ENCODE data around the gene NBDY.
"Not testable (repeated sequence)": the region's sequence is repeated elsewhere in the genome, so short reads cannot be mapped to it uniquely, and the experiment has no call there.

NBDY gene

DNA sequence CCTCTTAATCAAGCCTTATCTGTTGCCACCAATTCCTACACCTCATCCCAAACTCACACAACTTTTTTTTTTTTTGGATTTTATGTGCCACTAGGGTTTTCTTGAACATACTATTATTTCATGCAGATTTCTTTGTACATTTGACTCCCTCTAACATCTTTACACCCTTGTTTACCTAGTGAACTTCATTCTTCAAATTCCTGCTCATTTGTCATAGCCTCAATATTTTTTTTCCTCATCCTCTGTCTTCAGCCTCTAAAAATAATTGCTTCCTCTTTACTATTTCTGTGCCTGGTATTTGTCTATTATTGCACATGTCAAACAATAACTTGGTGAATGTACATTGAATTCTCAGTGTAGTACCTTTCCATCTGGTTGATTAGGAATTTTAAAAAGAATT lies 22.0 kb downstream of the NBDY start:
- no peaks in the 10 kb centered on the region for H3K36me3 ChIP-seq (ENCODE audit: insufficient read depth, low read length)
- no peaks in the 10 kb centered on the region for H3K27me3 ChIP-seq (ENCODE audit: insufficient read depth, low read length)
- no peak overlapping the region for H3K27ac ChIP-seq (ENCODE audit: low read depth, low read length)
- H3K4me3 ChIP-seq (ENCODE audit: low read depth, low read length), result no peak overlapping the region
- H3K4me1 ChIP-seq (ENCODE audit: control insufficient read depth, insufficient read depth, low read length, unreplicated experiment), result peaks cover 7% of the 10 kb centered on the region
- peaks cover 13% of the 10 kb centered on the region for H3K79me2 ChIP-seq (ENCODE audit: control insufficient read depth, insufficient read depth, low read length, unreplicated experiment)
- H2AFZ ChIP-seq (ENCODE audit: low read length, unreplicated experiment), result no peak overlapping the region

DNA sequence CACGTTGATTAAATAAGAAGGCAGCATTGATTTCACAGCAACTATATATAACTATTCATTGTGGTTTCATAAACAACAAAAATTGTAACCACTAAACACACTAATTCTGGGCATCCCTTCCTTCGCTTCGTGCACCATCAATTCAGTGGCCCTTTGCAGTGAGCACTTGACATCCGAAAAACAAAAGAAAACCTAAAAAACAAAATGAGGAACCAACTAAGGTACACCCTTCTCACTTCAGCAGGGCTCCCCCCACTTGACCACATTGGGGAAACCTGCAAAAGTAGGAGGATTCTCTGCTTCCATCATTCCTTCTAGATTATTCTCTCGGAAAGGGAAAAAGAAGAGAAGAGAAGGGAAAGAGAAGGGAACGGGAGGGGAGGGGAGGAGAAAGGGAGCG lies 28.3 kb downstream of the NBDY start:
- Histone ChIP-seq H3K4me1 (ENCODE audit: control insufficient read depth, insufficient read depth, low read length, unreplicated experiment) (peaks cover 4% of the 10 kb centered on the region), H2AFZ (ENCODE audit: low read length, unreplicated experiment) (no peak overlapping the region), H3K27me3 (ENCODE audit: insufficient read depth, low read length) (no peaks in the 10 kb centered on the region), H3K36me3 (ENCODE audit: insufficient read depth, low read length) (no peaks in the 10 kb centered on the region), H3K27ac (ENCODE audit: low read depth, low read length) (no peak overlapping the region), H3K4me3 (ENCODE audit: low read depth, low read length) (no peak overlapping the region), H3K79me2 (ENCODE audit: control insufficient read depth, insufficient read depth, low read length, unreplicated experiment) (no peaks in the 10 kb centered on the region)

- H3K4me3 ChIP-seq (ENCODE audit: low read depth, low read length), result no peak overlapping the region
Measured at GRCh38 chrX:56758456-56758855, 29.4 kb downstream of the NBDY start.

GRCh38 chrX:56759736-56760409 lies 30.8 kb downstream of the NBDY start:
- H3K4me1 ChIP-seq (ENCODE audit: control insufficient read depth, insufficient read depth, low read length, unreplicated experiment), result peaks cover 15% of the 10 kb centered on the region
- H3K36me3 ChIP-seq (ENCODE audit: insufficient read depth, low read length), result no peaks in the 10 kb centered on the region
- H3K27me3 ChIP-seq (ENCODE audit: insufficient read depth, low read length), result no peaks in the 10 kb centered on the region
- no peaks in the 10 kb centered on the region for H3K79me2 ChIP-seq (ENCODE audit: control insufficient read depth, insufficient read depth, low read length, unreplicated experiment)
- H3K4me3 ChIP-seq (ENCODE audit: low read depth, low read length), result no peak overlapping the region
- no peak overlapping the region for H3K27ac ChIP-seq (ENCODE audit: low read depth, low read length)
- no peak overlapping the region for H2AFZ ChIP-seq (ENCODE audit: low read length, unreplicated experiment)

More at GRCh38 chrX:56758456-56758855, 29.4 kb downstream of the NBDY start:
- Histone ChIP-seq H3K36me3 (ENCODE audit: insufficient read depth, low read length) (no peaks in the 10 kb centered on the region), H3K79me2 (ENCODE audit: control insufficient read depth, insufficient read depth, low read length, unreplicated experiment) (no peaks in the 10 kb centered on the region), H3K27me3 (ENCODE audit: insufficient read depth, low read length) (no peaks in the 10 kb centered on the region), H3K27ac (ENCODE audit: low read depth, low read length) (no peak overlapping the region), H2AFZ (ENCODE audit: low read length, unreplicated experiment) (no peak overlapping the region), H3K4me1 (ENCODE audit: control insufficient read depth, insufficient read depth, low read length, unreplicated experiment) (peaks cover 13% of the 10 kb centered on the region)

GRCh38 chrX:56760410-56761124 lies 31.5 kb downstream of the NBDY start:
- not testable (repeated sequence) for H3K27ac ChIP-seq (ENCODE audit: low read depth, low read length); H2AFZ ChIP-seq (ENCODE audit: low read length, unreplicated experiment); H3K79me2 ChIP-seq (ENCODE audit: control insufficient read depth, insufficient read depth, low read length, unreplicated experiment); H3K27me3 ChIP-seq (ENCODE audit: insufficient read depth, low read length); H3K4me3 ChIP-seq (ENCODE audit: low read depth, low read length); H3K36me3 ChIP-seq (ENCODE audit: insufficient read depth, low read length)
- H3K4me1 ChIP-seq (ENCODE audit: control insufficient read depth, insufficient read depth, low read length, unreplicated experiment), result peaks cover 20% of the 10 kb centered on the region

GRCh38 chrX:56761167-56761566 lies 32.1 kb downstream of the NBDY start:
- Histone ChIP-seq H3K36me3 (ENCODE audit: insufficient read depth, low read length) (no peaks in the 10 kb centered on the region), H3K79me2 (ENCODE audit: control insufficient read depth, insufficient read depth, low read length, unreplicated experiment) (peaks cover 4% of the 10 kb centered on the region), H3K4me1 (ENCODE audit: control insufficient read depth, insufficient read depth, low read length, unreplicated experiment) (peaks cover 26% of the 10 kb centered on the region), H2AFZ (ENCODE audit: low read length, unreplicated experiment) (no peak overlapping the region), H3K4me3 (ENCODE audit: low read depth, low read length) (no peak overlapping the region), H3K27ac (ENCODE audit: low read depth, low read length) (no peak overlapping the region), H3K27me3 (ENCODE audit: insufficient read depth, low read length) (no peaks in the 10 kb centered on the region)

- no peaks in the 10 kb centered on the region for H3K27me3 ChIP-seq (ENCODE audit: insufficient read depth, low read length)
- no peak overlapping the region for H3K4me3 ChIP-seq (ENCODE audit: low read depth, low read length)
- H3K27ac ChIP-seq (ENCODE audit: low read depth, low read length), result peak overlapping the region; percentile 16; the same call in 1 of the 2 replicates
- peaks cover 4% of the 10 kb centered on the region for H3K79me2 ChIP-seq (ENCODE audit: control insufficient read depth, insufficient read depth, low read length, unreplicated experiment)
- no peaks in the 10 kb centered on the region for H3K36me3 ChIP-seq (ENCODE audit: insufficient read depth, low read length)
- H2AFZ ChIP-seq (ENCODE audit: low read length, unreplicated experiment), result no peak overlapping the region
- H3K4me1 ChIP-seq (ENCODE audit: control insufficient read depth, insufficient read depth, low read length, unreplicated experiment), result peaks cover 34% of the 10 kb centered on the region
Measured at GRCh38 chrX:56762220-56762619, 33.2 kb downstream of the NBDY start.

GRCh38 chrX:56762707-56763555 lies 33.9 kb downstream of the NBDY start:
- 0 out of 2 replicates have a peak overlapping the region, but pooled peaks have one; percentile 16 for H3K27ac ChIP-seq (ENCODE audit: low read depth, low read length)
- no peaks in the 10 kb centered on the region for H3K36me3 ChIP-seq (ENCODE audit: insufficient read depth, low read length)
- H3K79me2 ChIP-seq (ENCODE audit: control insufficient read depth, insufficient read depth, low read length, unreplicated experiment), result peaks cover 4% of the 10 kb centered on the region
- no peak overlapping the region for H3K4me3 ChIP-seq (ENCODE audit: low read depth, low read length)
- peaks cover 34% of the 10 kb centered on the region for H3K4me1 ChIP-seq (ENCODE audit: control insufficient read depth, insufficient read depth, low read length, unreplicated experiment)
- no peak overlapping the region for H2AFZ ChIP-seq (ENCODE audit: low read length, unreplicated experiment)
- H3K27me3 ChIP-seq (ENCODE audit: insufficient read depth, low read length), result no peaks in the 10 kb centered on the region

DNA sequence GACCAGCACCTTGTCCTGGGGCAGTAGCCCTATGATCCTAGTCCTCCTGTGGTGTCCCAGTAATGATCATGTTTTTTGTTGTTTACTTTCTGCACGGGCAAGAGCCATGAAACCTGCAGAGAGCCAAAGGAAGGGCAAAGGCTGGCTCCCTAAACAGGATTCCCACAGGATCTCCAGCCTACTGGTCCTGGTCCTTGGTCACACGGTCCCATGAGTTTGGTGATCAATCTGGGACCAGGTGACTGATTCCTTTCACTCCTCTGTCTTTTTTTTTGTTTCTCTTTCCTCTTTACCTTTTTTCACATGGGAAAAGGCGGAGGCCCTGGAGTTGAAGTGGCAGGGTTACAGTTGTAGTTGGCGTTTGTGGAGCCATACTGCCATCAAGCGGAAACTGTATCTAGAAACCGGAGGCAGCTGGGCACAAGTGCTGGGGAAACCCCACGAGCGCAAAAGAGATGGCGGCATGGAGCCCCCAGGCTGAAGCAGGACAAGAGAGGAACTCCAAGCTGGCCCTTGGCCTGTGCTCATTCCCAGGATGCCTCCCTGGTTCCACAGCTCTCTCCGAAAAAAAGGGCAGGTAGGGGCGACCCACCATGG lies 34.6 kb downstream of the NBDY start:
- Histone ChIP-seq H3K4me3 (ENCODE audit: low read depth, low read length) (no peak overlapping the region), H3K27me3 (ENCODE audit: insufficient read depth, low read length) (no peaks in the 10 kb centered on the region), H3K36me3 (ENCODE audit: insufficient read depth, low read length) (no peaks in the 10 kb centered on the region), H3K4me1 (ENCODE audit: control insufficient read depth, insufficient read depth, low read length, unreplicated experiment) (peaks cover 34% of the 10 kb centered on the region), H2AFZ (ENCODE audit: low read length, unreplicated experiment) (no peak overlapping the region), H3K79me2 (ENCODE audit: control insufficient read depth, insufficient read depth, low read length, unreplicated experiment) (peaks cover 4% of the 10 kb centered on the region), H3K27ac (ENCODE audit: low read depth, low read length) (no peak overlapping the region)

GRCh38 chrX:56764153-56764974 lies 35.3 kb downstream of the NBDY start:
- Histone ChIP-seq H3K27ac (ENCODE audit: low read depth, low read length) (no peak overlapping the region), H2AFZ (ENCODE audit: low read length, unreplicated experiment) (no peak overlapping the region)

More at GRCh38 chrX:56764153-56764974, 35.3 kb downstream of the NBDY start:
- peaks cover 34% of the 10 kb centered on the region for H3K4me1 ChIP-seq (ENCODE audit: control insufficient read depth, insufficient read depth, low read length, unreplicated experiment)
- peaks cover 4% of the 10 kb centered on the region for H3K79me2 ChIP-seq (ENCODE audit: control insufficient read depth, insufficient read depth, low read length, unreplicated experiment)
- no peaks in the 10 kb centered on the region for H3K27me3 ChIP-seq (ENCODE audit: insufficient read depth, low read length)
- H3K4me3 ChIP-seq (ENCODE audit: low read depth, low read length), result no peak overlapping the region
- H3K36me3 ChIP-seq (ENCODE audit: insufficient read depth, low read length), result no peaks in the 10 kb centered on the region

Data from ACC112 (cell line).